Measurements from ENCODE around the gene MRPS5.

The MRPS5 gene

DNA sequence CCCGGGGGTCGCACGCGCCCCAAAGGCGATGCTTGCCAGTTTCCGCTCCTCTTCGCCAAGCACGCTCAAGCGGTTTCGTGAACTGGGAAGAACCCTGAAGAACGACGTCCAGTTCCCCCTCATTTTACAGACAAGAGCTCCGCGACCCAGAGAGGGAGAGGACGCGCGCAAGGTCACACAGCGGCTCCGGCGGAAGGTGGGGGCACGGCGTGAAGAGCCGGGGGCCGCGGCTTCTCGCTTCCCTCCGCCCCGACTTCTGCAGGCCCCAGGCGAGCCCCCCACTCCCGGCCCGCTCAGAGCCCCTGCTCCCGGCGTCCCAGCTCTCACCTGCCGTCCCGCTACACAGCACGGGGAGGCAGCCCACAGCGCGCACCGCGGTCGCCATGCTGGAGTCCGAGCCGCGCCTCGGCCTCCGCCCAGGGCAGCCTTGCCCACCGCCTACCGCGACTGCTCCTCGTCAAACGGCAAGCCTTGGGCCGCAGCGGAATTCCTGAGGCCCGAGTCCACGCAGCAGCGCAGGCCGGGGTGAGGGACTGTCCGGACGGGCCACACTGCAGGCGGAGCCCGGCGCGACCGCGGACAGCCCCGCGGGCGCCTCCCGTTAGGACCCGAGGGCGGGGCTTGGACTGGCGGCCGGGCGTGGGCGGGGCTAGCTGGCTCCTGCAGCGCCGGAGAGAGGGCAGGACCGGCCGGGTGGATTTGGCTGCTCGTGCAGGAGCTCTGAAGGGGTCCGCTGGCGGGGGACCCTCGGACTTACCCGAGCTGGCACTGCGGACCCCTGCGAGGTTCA is at the start of gene MRPS5:
Gene MRPS5 (minus strand): TSS at position 402 of the 790 bp plus-strand sequence. CDS start 17 bp downstream, at position 385.
- no peak for TF ChIP-seq CTCF (IDR thresholded peaks at IDR 0.05; ENCODE audit: insufficient read depth, low read depth, low read length, missing control alignments)
- peak; percentile 70 for DNase-seq (ENCODE audit: low read depth)
- peak within 1 kb of the TSS; percentile 96 for H3K4me3 ChIP-seq (ENCODE audit: low read length)

GRCh38 chr2:95166065-95166763 is 44.6 kb upstream of the MRPS5 start:
- TF ChIP-seq CTCF (IDR thresholded peaks at IDR 0.05; ENCODE audit: insufficient read depth, low read depth, low read length, missing control alignments): no peak
- peak overlapping the region; percentile 88 for H3K4me3 ChIP-seq (ENCODE audit: low read length)

DNA sequence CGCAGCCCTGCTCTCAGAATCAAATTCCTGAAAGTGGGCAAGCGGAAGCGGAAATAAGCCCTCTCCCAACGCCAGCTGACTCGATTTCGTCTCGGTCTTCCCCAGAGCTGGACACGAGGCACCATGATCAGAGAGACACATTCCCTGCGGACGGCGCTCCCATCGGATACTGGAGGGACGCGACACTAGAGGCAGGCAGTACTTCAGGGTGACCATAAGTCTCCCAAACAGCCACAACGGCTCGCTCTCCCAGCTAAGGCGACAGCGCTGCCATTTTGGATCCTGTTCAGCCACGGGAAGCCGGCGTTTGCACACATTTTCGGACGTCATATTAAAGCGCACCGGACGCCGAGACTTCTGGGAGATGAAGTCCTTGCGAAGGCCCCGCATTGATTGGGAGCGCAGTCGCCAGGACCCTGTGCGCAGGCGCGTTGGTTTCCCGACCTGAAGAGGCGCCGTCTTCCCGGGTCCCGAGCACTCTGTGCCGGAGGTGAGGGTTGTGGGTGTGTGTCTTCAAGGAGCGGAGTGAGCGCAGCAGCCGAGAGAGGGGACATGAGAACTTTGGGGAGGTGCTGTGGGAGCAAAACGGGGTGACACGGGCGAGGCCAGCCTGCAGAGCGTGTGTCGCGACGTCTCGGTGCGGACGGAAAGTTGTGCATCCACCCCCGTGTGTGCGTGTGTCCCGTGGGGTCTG is 43.9 kb upstream of the MRPS5 start, which contains the start of gene ZNF2:
Gene ZNF2 (plus strand): TSS at position 439 of the 694 bp plus-strand sequence. CDS start 10,418 bp downstream, outside the sequence.
- peak; percentile 99 for DNase-seq (ENCODE audit: low read depth)
- H3K4me3 ChIP-seq (ENCODE audit: low read length): peak within 1 kb of the TSS; percentile 88
- peak; percentile 5 for TF ChIP-seq CTCF (IDR thresholded peaks at IDR 0.05; ENCODE audit: insufficient read depth, low read depth, low read length, missing control alignments)

More at GRCh38 chr2:95166065-95166763, 44.6 kb upstream of the MRPS5 start:
- no peak for DNase-seq (ENCODE audit: low read depth)

DNA sequence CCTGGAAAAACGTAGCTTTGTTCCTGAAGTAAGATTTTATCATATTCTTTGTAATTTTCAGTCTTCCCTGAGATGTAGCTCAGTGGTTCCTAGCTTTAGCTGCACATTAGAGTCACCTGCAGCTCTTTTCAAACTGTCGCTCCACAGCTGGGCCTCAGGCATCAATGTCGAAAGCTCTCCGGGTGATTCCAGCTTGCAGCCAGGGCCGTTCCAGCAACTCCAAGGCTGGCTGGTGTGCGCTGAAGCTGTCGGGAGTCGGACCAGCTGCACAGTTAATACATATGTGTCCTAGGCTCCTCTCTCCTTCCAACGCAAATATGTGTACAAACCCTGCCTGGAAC is 43.4 kb upstream of the MRPS5 start:
- no peak for DNase-seq (ENCODE audit: low read depth)
- peak overlapping the region; percentile 88 for H3K4me3 ChIP-seq (ENCODE audit: low read length)
- no peak for TF ChIP-seq CTCF (IDR thresholded peaks at IDR 0.05; ENCODE audit: insufficient read depth, low read depth, low read length, missing control alignments)

- TF ChIP-seq CTCF (IDR thresholded peaks at IDR 0.05; ENCODE audit: insufficient read depth, low read depth, low read length, missing control alignments): no peak
- peak within 1 kb of the TSS; percentile 74 for H3K4me3 ChIP-seq (ENCODE audit: low read length)
- DNase-seq (ENCODE audit: low read depth): peak; percentile 78
Observed at GRCh38 chr2:95159690-95160449, 38.3 kb upstream of the MRPS5 start, which contains the start of gene ZNF514. ZNF514 (minus strand) TSS chr2:95159848; CDS start chr2:95153253, 6,595 bp downstream.
